Endothelial cell of umbilical vein (primary cell): ENCODE data around the gene CUEDC1. TPM values are rescaled to one million over a fixed set of nuclear protein-coding genes. Genes with fewer than 3 reads are reported as not detected.

Experiments used
- BruUV-seq: library from RNA; stranded (reverse); fragments of 400-500 nt; replicated peaks from 2 replicates; lab custom pipeline; 2021; lab: Mats Ljungman, UMichigan
- CTCF ChIA-PET: fragments of 300-600, 350-600 bp; sonication (Branson Sonifier 250); formaldehyde crosslinking; loops from one replicate; lab custom pipeline; 2021; ENCODE audit warnings: antibody characterized with exemption, inconsistent platforms; lab: Charles Lee
- POLR2A ChIA-PET: fragments of 300-600, 350-600 bp; sonication (Branson Sonifier 250); formaldehyde crosslinking; loops from one replicate; lab custom pipeline; 2021; ENCODE audit warnings: antibody characterized with exemption, inconsistent platforms; lab: Charles Lee
- DNase-seq: peaks from one replicate; pipeline ENCODE4 v3.0.0-alpha.2; 2011; ENCODE audit warnings: low read depth, low spot score
- FAIRE-seq: peaks from 2 replicates; lab custom pipeline; 2011; peaks lifted over from hg19 to GRCh38; lab: Jason Lieb, UNC
- H2AFZ ChIP-seq: 2 replicates; pipeline ENCODE4 v1.6.0; 2012; ENCODE audit warnings: low read depth, low read length, control low read depth, inconsistent platforms
- H3K27ac ChIP-seq: 2 replicates; pipeline ENCODE4 v1.5.1; 2011; ENCODE audit warnings: low read depth, mild to moderate bottlenecking, control low read depth, low read length, moderate library complexity; ENCODE audit not compliant: insufficient read depth
- H3K27me3 ChIP-seq, 2 experiments: 2 replicates each; pipeline versions ENCODE4 v1.6.0 to v1.6.1; 2011; ENCODE audit warnings: low read length in 2 of 2, mixed read lengths in 1 of 2; ENCODE audit not compliant: control insufficient read depth in 2 of 2, insufficient read depth in 2 of 2
- H3K36me3 ChIP-seq, 2 experiments: 2 replicates in 1 of 2; 3 replicates in 1 of 2; pipeline ENCODE4 v1.5.1; 2011; ENCODE audit warnings: low read length in 2 of 2, mild to moderate bottlenecking in 1 of 2, moderate library complexity in 1 of 2; ENCODE audit not compliant: control insufficient read depth in 2 of 2, insufficient read depth in 2 of 2; ENCODE audit errors: extremely low read depth in 1 of 2
- H3K4me1 ChIP-seq: 3 replicates; pipeline ENCODE4 v1.5.1; 2011; ENCODE audit warnings: mild to moderate bottlenecking, low read length; ENCODE audit not compliant: control insufficient read depth, insufficient read depth; ENCODE audit errors: extremely low read depth
- H3K4me2 ChIP-seq: 2 replicates; pipeline ENCODE4 v1.6.1; 2011; ENCODE audit warnings: low read length, control low read depth, mixed read lengths; ENCODE audit not compliant: insufficient read depth
- H3K4me3 ChIP-seq, 3 experiments: fragments of 200-600 bp in 1 of 3; sonication (generic), shearing (Covaris generic) in 1 of 3; replicated peaks in 1 of 3; 2 replicates each; pipeline ENCODE4 v1.5.1; 2011 to 2016; ENCODE audit warnings: control low read depth in 3 of 3, low read length in 3 of 3, mild to moderate bottlenecking in 2 of 3, inconsistent platforms in 1 of 3, low read depth in 1 of 3, moderate library complexity in 1 of 3; ENCODE audit not compliant: insufficient read depth in 1 of 3
- H3K79me2 ChIP-seq: 2 replicates; pipeline ENCODE4 v1.6.0; 2012; ENCODE audit warnings: low read length, inconsistent platforms; ENCODE audit not compliant: control insufficient read depth, insufficient read depth
- H3K9ac ChIP-seq: replicated peaks from 2 replicates; pipeline ENCODE3; 2011; ENCODE audit warnings: low read length, control low read depth; ENCODE audit not compliant: insufficient read depth; ENCODE audit errors: extremely low read depth
- H3K9me1 ChIP-seq: replicated peaks from 3 replicates; pipeline ENCODE4 v1.6.0; 2011; ENCODE audit warnings: mild to moderate bottlenecking, low read length; ENCODE audit not compliant: control insufficient read depth, insufficient read depth; ENCODE audit errors: extremely low read depth
- H3K9me3 ChIP-seq: replicated peaks from 2 replicates; pipeline ENCODE4 v1.5.1; 2012; ENCODE audit warnings: low read length, inconsistent platforms; ENCODE audit not compliant: control insufficient read depth, insufficient read depth
- H4K20me1 ChIP-seq: replicated peaks from 2 replicates; pipeline ENCODE3; 2011; ENCODE audit warnings: mild to moderate bottlenecking, low read length; ENCODE audit not compliant: control insufficient read depth, insufficient read depth; ENCODE audit errors: extremely low read depth
- EZH2 ChIP-seq: IDR thresholded peaks from 2 replicates; pipeline ENCODE4 v1.6.1; 2012; ENCODE audit warnings: borderline replicate concordance, low read depth, mild to moderate bottlenecking, moderate library complexity, low read length, inconsistent platforms; ENCODE audit not compliant: severe bottlenecking
- FOS ChIP-seq: IDR thresholded peaks from 2 replicates; pipeline ENCODE4 v1.6.1; 2011; ENCODE audit warnings: mild to moderate bottlenecking, low read length, moderate library complexity, borderline replicate concordance; ENCODE audit not compliant: insufficient read depth
- GATA2 ChIP-seq: IDR thresholded peaks from 2 replicates; pipeline ENCODE4 v1.7.0; 2011; ENCODE audit warnings: low read depth, mild to moderate bottlenecking, moderate library complexity, mixed read lengths, low read length; ENCODE audit not compliant: insufficient read length, insufficient read depth
- JUN ChIP-seq: IDR thresholded peaks from 2 replicates; pipeline ENCODE4 v1.6.1; 2011; ENCODE audit warnings: borderline replicate concordance, low read depth; ENCODE audit not compliant: insufficient read length, insufficient read depth
- MYC ChIP-seq: IDR thresholded peaks from one replicate; pipeline ENCODE4 v1.6.1; 2011; ENCODE audit warnings: mild to moderate bottlenecking, low read depth, low read length
- POLR2A ChIP-seq: IDR thresholded peaks from 2 replicates; pipeline ENCODE4 v1.6.1; 2012; ENCODE audit warnings: low read depth, mild to moderate bottlenecking, control low read depth, low read length
- POLR2AphosphoS5 ChIP-seq: IDR thresholded peaks from 2 replicates; pipeline ENCODE4 v1.6.1; 2012; ENCODE audit warnings: low read depth, mild to moderate bottlenecking, control low read depth, low read length, moderate library complexity; ENCODE audit not compliant: insufficient read depth
- dilution Hi-C: fragments of 300-500 bp; cut with MboI; formaldehyde crosslinking; loops from one replicate; pipeline ENCODE4 v1.15.0; 2019; ENCODE audit warnings: low sequenced_read_pairs; ENCODE audit not compliant: extremely low pct_ligation_motif_present
- intact Hi-C: fragments of 100-400 bp; cut with micrococcal nuclease; formaldehyde crosslinking; loops from one replicate; pipeline ENCODE4 v1.10.0; 2022
- polyA plus RNA-seq, 4 experiments: library from polyadenylated mRNA; depleted of rRNA in 3 of 4; stranded (reverse) in 3 of 4; unstranded in 1 of 4; fragments of >200 nt; gene quantifications; 2 replicates each; pipeline versions ENCODE4 v1.2.1 to v1.2.3, GENCODE V29; 2011 to 2012; ENCODE audit warnings: missing spikeins in 1 of 4
- total RNA-seq: library from RNA; stranded (reverse); gene quantifications from 2 replicates; pipeline ENCODE4 v1.2.3, GENCODE V29; 2021
- TF ChIP-seq, protein P1 (sequence below): IDR thresholded peaks from 2 replicates; pipeline ENCODE4 v1.6.1; 2011; ENCODE audit not compliant: insufficient read depth, insufficient read length
- TF ChIP-seq, protein P2 (sequence below), 2 donors: IDR thresholded peaks; 1 replicate in 1 of 2; 2 replicates in 1 of 2; pipeline ENCODE4 v1.5.1; 2011; ENCODE audit warnings: low read length in 2 of 2, mild to moderate bottlenecking in 2 of 2, moderate library complexity in 2 of 2, control low read depth in 1 of 2, inconsistent platforms in 1 of 2, low read depth in 1 of 2; ENCODE audit not compliant: insufficient read depth in 1 of 2; ENCODE audit errors: extremely low read depth in 1 of 2

Gene CUEDC1
- total and polyA plus RNA-seq, 2 donors (not counting 3 experiments of a cell fraction or from before 2014, with no cell fraction given), result 15.8 to 27.7 TPM

DNA sequence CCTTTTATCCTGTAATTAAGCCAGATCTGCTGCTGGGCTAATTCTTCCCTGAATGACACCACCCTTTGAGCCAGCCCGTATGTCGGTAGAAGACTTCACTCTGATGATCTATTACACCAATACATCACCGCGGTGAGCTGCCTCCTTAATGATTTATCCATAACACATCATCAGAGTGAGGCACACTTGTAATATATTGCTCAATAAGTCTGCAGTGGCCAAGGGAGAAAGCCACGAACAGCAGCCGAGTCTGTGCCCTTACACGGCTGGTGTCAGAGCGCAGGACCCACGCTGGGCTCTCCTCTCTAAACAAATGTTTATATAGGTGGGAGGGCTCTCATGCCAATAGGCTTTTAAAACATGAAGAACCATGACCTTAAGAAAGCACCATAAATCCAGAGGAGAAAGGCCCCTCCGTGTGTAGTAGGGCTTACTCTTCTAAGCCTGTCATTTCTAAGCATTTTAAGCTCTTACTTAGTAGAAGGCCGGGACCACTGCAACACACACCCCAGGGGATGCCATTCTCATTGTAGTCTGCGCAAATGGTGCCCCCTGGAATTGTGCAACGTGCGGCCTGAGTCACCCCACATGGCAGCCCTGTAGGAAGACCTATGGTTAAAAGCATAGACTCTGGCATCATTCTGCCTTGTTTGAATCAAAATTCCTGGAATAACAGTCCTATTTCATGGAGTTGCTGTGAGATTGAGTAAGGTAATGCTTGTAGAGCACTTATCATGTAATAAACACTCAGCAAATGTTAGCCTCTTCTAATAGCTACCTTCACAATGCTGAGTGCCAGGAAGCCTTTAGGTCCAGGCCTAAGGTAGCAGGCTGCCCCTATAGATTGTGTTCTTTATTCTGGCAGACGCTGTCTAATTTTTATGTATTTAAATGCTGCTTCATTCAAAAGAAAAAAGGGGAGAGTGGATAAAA is 131.5 kb downstream of the CUEDC1 start:
- no peak for DNase-seq
- intact Hi-C loops, result no loop called here
- no TSS peak for BruUV-seq
- no peaks in the 10 kb centered on the region for H3K79me2 ChIP-seq
- H3K36me3 ChIP-seq, result no peaks in the 10 kb centered on the region
- no peaks in the 10 kb centered on the region for H4K20me1 ChIP-seq
- no peak overlapping the region for H3K9ac ChIP-seq
- no peak overlapping the region for H2AFZ ChIP-seq
- ChIA-PET CTCF (interaction anchor here (0.6 to 5.2 kb wide), 2 partner anchors 10 to 54 kb away, joined by 3 to 26 read pairs; no protein-coding TSS in a partner anchor), POLR2A (no interaction called here)
- H3K27me3 ChIP-seq, result peaks cover 2 to 5% of the 10 kb centered on the region in 2 experiments
- FAIRE-seq, result no peak
- H3K27ac ChIP-seq, result no peak overlapping the region
- TF ChIP-seq MYC (no peak), JUN (no peak), POLR2AphosphoS5 (no peak), FOS (no peak), GATA2 (no peak), EZH2 (no peak), POLR2A (no peak)
- TF ChIP-seq, protein P1, sequence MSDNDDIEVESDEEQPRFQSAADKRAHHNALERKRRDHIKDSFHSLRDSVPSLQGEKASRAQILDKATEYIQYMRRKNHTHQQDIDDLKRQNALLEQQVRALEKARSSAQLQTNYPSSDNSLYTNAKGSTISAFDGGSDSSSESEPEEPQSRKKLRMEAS, result no peak
- TF ChIP-seq, protein P2, sequence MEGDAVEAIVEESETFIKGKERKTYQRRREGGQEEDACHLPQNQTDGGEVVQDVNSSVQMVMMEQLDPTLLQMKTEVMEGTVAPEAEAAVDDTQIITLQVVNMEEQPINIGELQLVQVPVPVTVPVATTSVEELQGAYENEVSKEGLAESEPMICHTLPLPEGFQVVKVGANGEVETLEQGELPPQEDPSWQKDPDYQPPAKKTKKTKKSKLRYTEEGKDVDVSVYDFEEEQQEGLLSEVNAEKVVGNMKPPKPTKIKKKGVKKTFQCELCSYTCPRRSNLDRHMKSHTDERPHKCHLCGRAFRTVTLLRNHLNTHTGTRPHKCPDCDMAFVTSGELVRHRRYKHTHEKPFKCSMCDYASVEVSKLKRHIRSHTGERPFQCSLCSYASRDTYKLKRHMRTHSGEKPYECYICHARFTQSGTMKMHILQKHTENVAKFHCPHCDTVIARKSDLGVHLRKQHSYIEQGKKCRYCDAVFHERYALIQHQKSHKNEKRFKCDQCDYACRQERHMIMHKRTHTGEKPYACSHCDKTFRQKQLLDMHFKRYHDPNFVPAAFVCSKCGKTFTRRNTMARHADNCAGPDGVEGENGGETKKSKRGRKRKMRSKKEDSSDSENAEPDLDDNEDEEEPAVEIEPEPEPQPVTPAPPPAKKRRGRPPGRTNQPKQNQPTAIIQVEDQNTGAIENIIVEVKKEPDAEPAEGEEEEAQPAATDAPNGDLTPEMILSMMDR (IDR thresholded peaks at IDR 0.05; ENCODE audit: extremely low read depth in 1 of 2, insufficient read depth in 1 of 2, low read depth in 1 of 2, low read length in 2 of 2), result no peak
- no peaks in the 10 kb centered on the region for H3K9me3 ChIP-seq
- dilution Hi-C loops, result no loop called here
- no peaks in the 10 kb centered on the region for H3K9me1 ChIP-seq
- no peaks in the 10 kb centered on the region for H3K4me1 ChIP-seq
- H3K4me2 ChIP-seq, result no peak overlapping the region
- H3K4me3 ChIP-seq, result no peak overlapping the region
